C4-2B (cell line): ENCODE results near the gene FRMD4A.

Source experiments
- H3K27ac ChIP-seq: fragments of 450-650 bp; 2 replicates; pipeline ENCODE4 v1.5.1; 2017
- ZFX ChIP-seq: fragments of 450-650 bp; IDR thresholded peaks from 2 replicates; pipeline ENCODE4 v1.6.1; 2017
- TF ChIP-seq, protein P1 (sequence below): fragments of 450-650 bp; conservative IDR thresholded peaks from 2 replicates; pipeline ENCODE4 v1.5.1; 2017; ENCODE audit warnings: mild to moderate bottlenecking

FRMD4A gene

DNA sequence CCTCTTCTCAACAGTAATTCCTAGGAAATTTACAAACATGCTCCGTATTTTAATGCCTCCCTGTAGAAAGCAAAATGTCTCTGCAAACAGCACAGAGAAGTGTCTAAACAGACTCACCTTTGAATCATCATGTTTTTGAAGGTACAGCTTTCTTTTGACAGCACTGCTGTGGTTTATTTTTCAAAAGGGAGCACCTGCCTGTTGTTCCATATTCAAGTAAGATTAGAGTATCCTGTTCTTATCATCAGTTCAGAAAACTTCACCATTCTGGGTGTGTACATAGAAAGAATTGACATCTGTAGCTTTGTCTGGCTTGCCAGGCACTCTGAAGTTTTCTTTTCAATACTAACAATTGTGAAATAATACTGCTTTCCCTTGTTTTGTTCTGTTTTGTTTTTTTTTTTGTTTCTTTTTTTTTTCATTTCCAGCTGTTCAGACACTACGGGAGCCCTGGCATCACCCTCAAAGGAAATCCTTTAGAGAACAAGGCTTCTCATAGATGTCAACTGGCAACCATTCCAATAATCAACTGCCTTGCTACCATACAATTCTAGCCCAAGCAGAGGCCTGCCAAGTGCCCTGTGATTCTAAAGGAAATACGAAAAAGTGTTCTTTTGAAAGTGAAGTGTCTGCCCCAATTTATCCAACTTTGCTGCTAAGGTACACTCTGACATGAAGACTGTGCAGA, 468.0 kb downstream of the FRMD4A start:
- TF ChIP-seq ZFX: no peak
- TF ChIP-seq, protein P1, sequence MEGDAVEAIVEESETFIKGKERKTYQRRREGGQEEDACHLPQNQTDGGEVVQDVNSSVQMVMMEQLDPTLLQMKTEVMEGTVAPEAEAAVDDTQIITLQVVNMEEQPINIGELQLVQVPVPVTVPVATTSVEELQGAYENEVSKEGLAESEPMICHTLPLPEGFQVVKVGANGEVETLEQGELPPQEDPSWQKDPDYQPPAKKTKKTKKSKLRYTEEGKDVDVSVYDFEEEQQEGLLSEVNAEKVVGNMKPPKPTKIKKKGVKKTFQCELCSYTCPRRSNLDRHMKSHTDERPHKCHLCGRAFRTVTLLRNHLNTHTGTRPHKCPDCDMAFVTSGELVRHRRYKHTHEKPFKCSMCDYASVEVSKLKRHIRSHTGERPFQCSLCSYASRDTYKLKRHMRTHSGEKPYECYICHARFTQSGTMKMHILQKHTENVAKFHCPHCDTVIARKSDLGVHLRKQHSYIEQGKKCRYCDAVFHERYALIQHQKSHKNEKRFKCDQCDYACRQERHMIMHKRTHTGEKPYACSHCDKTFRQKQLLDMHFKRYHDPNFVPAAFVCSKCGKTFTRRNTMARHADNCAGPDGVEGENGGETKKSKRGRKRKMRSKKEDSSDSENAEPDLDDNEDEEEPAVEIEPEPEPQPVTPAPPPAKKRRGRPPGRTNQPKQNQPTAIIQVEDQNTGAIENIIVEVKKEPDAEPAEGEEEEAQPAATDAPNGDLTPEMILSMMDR: no peak
- no peak overlapping the region for H3K27ac ChIP-seq

DNA sequence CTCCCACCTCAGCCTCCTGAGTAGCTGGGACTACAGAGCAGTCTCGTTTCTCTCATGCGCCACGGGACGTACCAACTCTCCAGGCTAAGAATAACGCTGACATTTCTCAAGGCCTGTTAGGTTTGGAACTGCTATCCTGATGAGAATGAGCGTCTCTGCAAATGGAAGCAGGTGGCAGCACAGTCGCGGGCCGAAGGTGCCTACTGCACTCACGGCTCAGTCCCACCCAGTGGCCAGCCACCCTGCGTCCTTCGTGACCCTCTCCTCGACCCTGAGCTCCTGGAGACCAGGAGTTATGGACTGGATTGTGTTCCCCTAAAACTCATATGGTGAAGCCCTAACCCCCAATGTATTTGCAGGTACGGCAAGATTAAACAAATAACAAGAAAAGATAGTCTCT, 469.8 kb downstream of the FRMD4A start:
- no peak overlapping the region for H3K27ac ChIP-seq
- TF ChIP-seq, protein P1: no peak
- no peak for TF ChIP-seq ZFX

DNA sequence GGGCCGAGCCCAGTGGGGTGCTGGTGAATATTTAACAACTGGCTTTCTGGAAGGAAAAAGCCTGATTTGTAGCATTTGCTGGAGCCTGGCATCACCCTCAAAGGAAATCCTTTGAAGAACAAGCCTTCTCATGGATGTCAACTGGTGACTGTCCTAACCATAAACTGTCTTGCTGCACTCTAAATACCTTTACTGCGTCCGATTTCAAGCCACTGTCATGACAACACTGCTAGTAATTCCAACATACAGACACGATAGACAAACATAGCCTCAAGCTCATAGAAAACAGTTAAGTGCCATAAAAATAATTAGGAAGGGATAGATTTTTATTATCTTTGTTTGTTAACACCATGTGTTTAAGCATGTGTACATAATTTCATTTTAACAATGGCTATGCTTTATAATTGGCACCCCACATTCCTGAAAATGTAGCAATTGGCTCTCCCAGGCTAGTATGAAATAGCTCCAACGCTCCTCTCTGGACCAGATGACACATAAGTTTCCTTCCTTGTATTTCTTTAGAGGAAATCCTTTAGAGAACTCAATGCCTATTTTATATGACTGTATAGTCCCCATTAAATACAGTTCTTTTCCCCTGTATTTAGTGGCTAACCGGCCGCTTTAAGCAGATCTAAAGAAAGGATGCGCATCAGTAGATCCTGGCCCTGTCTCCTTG, 470.6 kb downstream of the FRMD4A start:
- TF ChIP-seq ZFX: no peak
- TF ChIP-seq, protein P1: no peak
- no peak overlapping the region for H3K27ac ChIP-seq

DNA sequence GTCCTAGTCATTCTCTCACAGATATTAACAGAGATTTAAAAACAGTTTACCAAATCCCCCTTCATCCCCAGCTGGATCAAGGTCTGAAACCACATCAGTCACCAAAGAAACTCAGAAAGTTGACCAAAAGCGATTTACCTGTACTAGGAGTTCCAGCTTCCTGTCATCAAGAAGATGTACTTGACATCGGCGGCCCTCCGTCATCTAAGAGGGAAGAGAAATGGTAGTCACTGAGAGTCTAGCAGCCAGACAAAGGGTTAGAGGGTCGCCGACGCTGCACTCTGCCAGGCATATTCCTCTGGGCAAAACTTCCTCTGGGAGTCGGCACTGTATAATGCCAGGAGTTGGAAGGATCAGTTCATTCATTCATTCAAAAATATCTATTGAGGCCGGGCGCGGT, 472.0 kb downstream of the FRMD4A start:
- TF ChIP-seq, protein P1: no peak
- TF ChIP-seq ZFX: no peak
- H3K27ac ChIP-seq: no peak overlapping the region

DNA sequence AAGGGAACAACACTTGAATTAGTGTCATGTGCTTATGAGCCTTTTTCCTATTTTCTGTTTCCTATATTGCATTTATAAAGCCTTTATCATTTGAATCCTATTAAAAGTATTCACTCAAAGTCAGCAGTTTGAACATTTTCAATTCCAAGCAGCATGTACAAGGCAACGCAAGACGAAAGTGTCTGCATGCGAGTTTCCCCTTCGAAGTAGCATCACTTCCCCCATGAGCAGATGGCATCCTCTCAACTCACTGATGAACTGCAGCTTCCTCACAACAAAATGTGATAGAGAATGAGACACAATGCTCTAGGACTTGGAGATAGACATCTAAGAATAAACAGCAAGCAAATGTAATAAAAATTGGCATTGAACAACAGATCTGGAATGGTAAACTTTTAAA, 473.3 kb downstream of the FRMD4A start:
- no peak overlapping the region for H3K27ac ChIP-seq

DNA sequence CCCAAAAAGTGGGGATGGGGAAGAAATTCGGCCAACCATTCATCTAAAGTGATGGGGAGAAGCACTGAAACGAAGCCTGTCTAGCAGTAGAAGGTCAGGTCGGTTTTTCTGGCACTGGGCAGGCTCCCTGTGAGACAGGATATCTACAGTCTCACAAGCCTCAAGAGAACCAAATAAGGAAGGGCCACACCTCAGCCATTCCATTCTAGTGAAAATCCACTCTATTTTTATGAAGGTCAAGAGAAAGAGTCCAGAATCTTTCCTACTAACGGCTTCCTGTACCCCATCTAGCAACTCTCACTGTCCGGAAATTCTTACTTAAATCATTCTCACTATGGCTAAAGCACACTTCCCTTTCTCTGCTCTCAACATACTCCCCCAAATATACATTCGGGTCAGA, 476.9 kb downstream of the FRMD4A start:
- H3K27ac ChIP-seq: no peak overlapping the region

More for the DNA sequence above, 473.3 kb downstream of the FRMD4A start:
- TF ChIP-seq, protein P1: no peak
- no peak for TF ChIP-seq ZFX

DNA sequence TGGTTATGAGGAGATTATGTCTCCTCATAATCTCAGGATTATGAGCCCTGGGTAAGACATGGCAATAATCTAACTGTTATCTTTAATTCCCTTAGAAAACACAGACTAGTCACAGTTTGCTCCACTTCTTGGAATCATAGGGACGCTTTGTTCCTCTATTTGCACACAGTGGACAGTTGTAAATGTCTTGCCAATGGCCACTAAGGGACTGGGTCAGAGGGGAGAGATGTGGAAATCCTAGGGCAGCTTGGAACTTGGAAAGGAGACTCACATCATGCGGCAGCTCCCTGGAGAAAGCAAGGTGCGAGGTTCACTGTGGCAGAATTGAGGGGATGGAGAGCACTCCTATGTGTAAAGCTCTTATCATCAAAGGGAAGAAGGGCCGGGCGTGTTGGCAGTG, 477.9 kb downstream of the FRMD4A start:
- TF ChIP-seq, protein P1: no peak
- no peak for TF ChIP-seq ZFX
- H3K27ac ChIP-seq: no peak overlapping the region

More for the DNA sequence above, 476.9 kb downstream of the FRMD4A start:
- TF ChIP-seq, protein P1: no peak
- TF ChIP-seq ZFX: no peak
